NCI-H2081 (cell line): Measurements from ENCODE around the gene SPINT2.
A peak's percentile ranks its signal among the peaks of the same experiment; 100 is the strongest.
"Not testable (repeated sequence)": the region's sequence is repeated elsewhere in the genome, so short reads cannot be mapped to it uniquely, and the experiment has no call there.

ENCODE experiments used
- DNase-seq, 2 experiments: peaks; one replicate each; lab custom pipeline; 2025; lab: John Stamatoyannopoulos, UW

SPINT2 gene

DNA sequence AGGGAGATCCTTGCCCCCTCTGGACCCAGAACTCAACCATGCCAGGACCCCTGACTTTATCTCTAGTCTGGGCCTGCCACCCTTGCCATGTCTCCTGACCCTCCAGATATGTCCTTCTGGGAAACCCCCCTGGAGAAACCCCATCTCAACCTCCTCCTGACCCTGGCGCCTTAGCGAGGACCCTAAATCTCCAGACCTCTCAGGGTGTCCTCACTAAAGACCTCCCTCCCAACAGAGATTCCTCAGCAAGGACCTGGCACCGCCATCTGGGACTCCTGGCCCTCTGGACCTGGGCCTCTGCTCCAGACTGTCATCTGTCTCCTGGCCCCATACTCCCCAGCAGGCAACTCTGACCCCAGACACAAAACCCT lies 56.6 kb downstream of the SPINT2 start:
- no peak for DNase-seq

GRCh38 chr19:38321646-38322196 lies 57.3 kb downstream of the SPINT2 start:
- DNase-seq = no peak

DNA sequence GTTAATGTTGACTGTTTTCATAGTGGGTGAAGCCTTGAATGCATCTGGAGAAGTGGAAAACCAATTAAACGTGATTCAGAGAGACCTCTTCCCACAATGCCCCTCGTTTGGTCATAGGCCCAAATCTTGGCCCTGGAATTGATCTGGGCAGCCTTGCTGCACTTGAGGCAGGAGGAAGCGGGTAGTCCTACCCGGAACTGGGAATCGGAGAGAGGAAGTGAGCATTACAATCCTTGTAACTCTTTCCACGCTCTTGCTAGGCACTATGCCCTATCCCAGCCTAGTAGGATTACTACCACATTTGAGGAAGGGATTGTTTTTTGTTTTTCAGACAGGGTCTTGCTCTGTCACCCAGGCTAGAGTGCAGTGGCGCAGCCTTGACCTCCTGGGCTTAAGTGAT lies 58.9 kb downstream of the SPINT2 start:
- no peak for DNase-seq

- no peak for DNase-seq
Observed at GRCh38 chr19:38324431-38324830, 60.1 kb downstream of the SPINT2 start.

DNA sequence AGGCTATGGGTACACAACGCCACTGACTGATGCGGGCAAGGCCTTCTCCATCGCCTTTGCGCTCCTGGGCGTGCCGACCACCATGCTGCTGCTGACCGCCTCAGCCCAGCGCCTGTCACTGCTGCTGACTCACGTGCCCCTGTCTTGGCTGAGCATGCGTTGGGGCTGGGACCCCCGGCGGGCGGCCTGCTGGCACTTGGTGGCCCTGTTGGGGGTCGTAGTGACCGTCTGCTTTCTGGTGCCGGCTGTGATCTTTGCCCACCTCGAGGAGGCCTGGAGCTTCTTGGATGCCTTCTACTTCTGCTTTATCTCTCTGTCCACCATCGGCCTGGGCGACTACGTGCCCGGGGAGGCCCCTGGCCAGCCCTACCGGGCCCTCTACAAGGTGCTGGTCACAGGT lies 62.2 kb downstream of the SPINT2 start:
- DNase-seq = no peak

GRCh38 chr19:38329651-38330050 lies 65.3 kb downstream of the SPINT2 start:
- no peak for DNase-seq

GRCh38 chr19:38331728-38332127 lies 67.4 kb downstream of the SPINT2 start:
- DNase-seq = no peak

- no peak for DNase-seq
Observed at GRCh38 chr19:38333245-38333644, 68.9 kb downstream of the SPINT2 start.

GRCh38 chr19:38335949-38336637 lies 71.7 kb downstream of the SPINT2 start:
- DNase-seq = peak; percentile 91 to 92

GRCh38 chr19:38336638-38337359 lies 72.4 kb downstream of the SPINT2 start:
- peak; percentile 80 to 90 for DNase-seq

GRCh38 chr19:38337360-38337653 lies 72.9 kb downstream of the SPINT2 start:
- DNase-seq = no peak

DNA sequence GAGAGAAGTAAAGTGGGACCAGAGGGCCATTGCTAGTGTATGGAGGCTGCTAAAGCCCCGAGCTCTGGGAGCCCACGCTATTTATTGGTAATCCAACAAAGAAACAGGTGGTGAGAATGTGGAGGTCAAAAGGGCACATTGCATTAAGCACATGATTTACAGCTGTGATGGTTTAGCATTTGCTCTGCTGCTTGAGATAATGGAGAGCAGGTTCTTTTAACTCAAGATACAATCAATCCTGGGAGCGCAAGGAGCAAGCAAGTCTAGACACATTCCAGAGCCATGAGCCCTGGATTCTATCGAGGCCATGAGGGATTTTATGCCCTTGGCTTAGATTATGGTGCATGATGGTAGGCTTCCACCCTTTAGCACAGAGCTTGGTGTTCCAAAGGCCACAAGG lies 74.6 kb downstream of the SPINT2 start:
- DNase-seq = not testable (repeated sequence)

- no peak for DNase-seq
Observed at GRCh38 chr19:38340927-38341326, 76.6 kb downstream of the SPINT2 start.
